Endothelial cell of umbilical vein (primary cell): ENCODE measurements around the gene SLC25A22. TPM values are rescaled to one million over a fixed set of nuclear protein-coding genes. Genes with fewer than 3 reads are reported as not detected.

Experiments used
- BruUV-seq: library from RNA; stranded (reverse); fragments of 400-500 nt; replicated peaks from 2 replicates; lab custom pipeline; 2021; lab: Mats Ljungman, UMichigan
- CTCF ChIA-PET: fragments of 300-600, 350-600 bp; sonication (Branson Sonifier 250); formaldehyde crosslinking; loops from one replicate; lab custom pipeline; 2021; ENCODE audit warnings: antibody characterized with exemption, inconsistent platforms; lab: Charles Lee
- POLR2A ChIA-PET: fragments of 300-600, 350-600 bp; sonication (Branson Sonifier 250); formaldehyde crosslinking; loops from one replicate; lab custom pipeline; 2021; ENCODE audit warnings: antibody characterized with exemption, inconsistent platforms; lab: Charles Lee
- DNase-seq: peaks from one replicate; pipeline ENCODE4 v3.0.0-alpha.2; 2011; ENCODE audit warnings: low read depth, low spot score
- FAIRE-seq: peaks from 2 replicates; lab custom pipeline; 2011; peaks lifted over from hg19 to GRCh38; lab: Jason Lieb, UNC
- H2AFZ ChIP-seq: 2 replicates; pipeline ENCODE4 v1.6.0; 2012; ENCODE audit warnings: low read depth, low read length, control low read depth, inconsistent platforms
- H3K27ac ChIP-seq: 2 replicates; pipeline ENCODE4 v1.5.1; 2011; ENCODE audit warnings: low read depth, mild to moderate bottlenecking, control low read depth, low read length, moderate library complexity; ENCODE audit not compliant: insufficient read depth
- H3K27me3 ChIP-seq, 2 experiments: 2 replicates each; pipeline versions ENCODE4 v1.6.0 to v1.6.1; 2011; ENCODE audit warnings: low read length in 2 of 2, mixed read lengths in 1 of 2; ENCODE audit not compliant: control insufficient read depth in 2 of 2, insufficient read depth in 2 of 2
- H3K36me3 ChIP-seq, 2 experiments: 2 replicates in 1 of 2; 3 replicates in 1 of 2; pipeline ENCODE4 v1.5.1; 2011; ENCODE audit warnings: low read length in 2 of 2, mild to moderate bottlenecking in 1 of 2, moderate library complexity in 1 of 2; ENCODE audit not compliant: control insufficient read depth in 2 of 2, insufficient read depth in 2 of 2; ENCODE audit errors: extremely low read depth in 1 of 2
- H3K4me1 ChIP-seq: 3 replicates; pipeline ENCODE4 v1.5.1; 2011; ENCODE audit warnings: mild to moderate bottlenecking, low read length; ENCODE audit not compliant: control insufficient read depth, insufficient read depth; ENCODE audit errors: extremely low read depth
- H3K4me2 ChIP-seq: 2 replicates; pipeline ENCODE4 v1.6.1; 2011; ENCODE audit warnings: low read length, control low read depth, mixed read lengths; ENCODE audit not compliant: insufficient read depth
- H3K4me3 ChIP-seq, 3 experiments: fragments of 200-600 bp in 1 of 3; sonication (generic), shearing (Covaris generic) in 1 of 3; replicated peaks in 1 of 3; 2 replicates each; pipeline ENCODE4 v1.5.1; 2011 to 2016; ENCODE audit warnings: control low read depth in 3 of 3, low read length in 3 of 3, mild to moderate bottlenecking in 2 of 3, inconsistent platforms in 1 of 3, low read depth in 1 of 3, moderate library complexity in 1 of 3; ENCODE audit not compliant: insufficient read depth in 1 of 3
- H3K79me2 ChIP-seq: 2 replicates; pipeline ENCODE4 v1.6.0; 2012; ENCODE audit warnings: low read length, inconsistent platforms; ENCODE audit not compliant: control insufficient read depth, insufficient read depth
- H3K9ac ChIP-seq: replicated peaks from 2 replicates; pipeline ENCODE3; 2011; ENCODE audit warnings: low read length, control low read depth; ENCODE audit not compliant: insufficient read depth; ENCODE audit errors: extremely low read depth
- H3K9me1 ChIP-seq: replicated peaks from 3 replicates; pipeline ENCODE4 v1.6.0; 2011; ENCODE audit warnings: mild to moderate bottlenecking, low read length; ENCODE audit not compliant: control insufficient read depth, insufficient read depth; ENCODE audit errors: extremely low read depth
- H3K9me3 ChIP-seq: replicated peaks from 2 replicates; pipeline ENCODE4 v1.5.1; 2012; ENCODE audit warnings: low read length, inconsistent platforms; ENCODE audit not compliant: control insufficient read depth, insufficient read depth
- H4K20me1 ChIP-seq: replicated peaks from 2 replicates; pipeline ENCODE3; 2011; ENCODE audit warnings: mild to moderate bottlenecking, low read length; ENCODE audit not compliant: control insufficient read depth, insufficient read depth; ENCODE audit errors: extremely low read depth
- CTCF ChIP-seq, 2 donors: IDR thresholded peaks; 1 replicate in 1 of 2; 2 replicates in 1 of 2; pipeline ENCODE4 v1.5.1; 2011; ENCODE audit warnings: low read length in 2 of 2, mild to moderate bottlenecking in 2 of 2, moderate library complexity in 2 of 2, control low read depth in 1 of 2, inconsistent platforms in 1 of 2, low read depth in 1 of 2; ENCODE audit not compliant: insufficient read depth in 1 of 2; ENCODE audit errors: extremely low read depth in 1 of 2
- EZH2 ChIP-seq: IDR thresholded peaks from 2 replicates; pipeline ENCODE4 v1.6.1; 2012; ENCODE audit warnings: borderline replicate concordance, low read depth, mild to moderate bottlenecking, moderate library complexity, low read length, inconsistent platforms; ENCODE audit not compliant: severe bottlenecking
- FOS ChIP-seq: IDR thresholded peaks from 2 replicates; pipeline ENCODE4 v1.6.1; 2011; ENCODE audit warnings: mild to moderate bottlenecking, low read length, moderate library complexity, borderline replicate concordance; ENCODE audit not compliant: insufficient read depth
- GATA2 ChIP-seq: IDR thresholded peaks from 2 replicates; pipeline ENCODE4 v1.7.0; 2011; ENCODE audit warnings: low read depth, mild to moderate bottlenecking, moderate library complexity, mixed read lengths, low read length; ENCODE audit not compliant: insufficient read length, insufficient read depth
- JUN ChIP-seq: IDR thresholded peaks from 2 replicates; pipeline ENCODE4 v1.6.1; 2011; ENCODE audit warnings: borderline replicate concordance, low read depth; ENCODE audit not compliant: insufficient read length, insufficient read depth
- MYC ChIP-seq: IDR thresholded peaks from one replicate; pipeline ENCODE4 v1.6.1; 2011; ENCODE audit warnings: mild to moderate bottlenecking, low read depth, low read length
- POLR2A ChIP-seq: IDR thresholded peaks from 2 replicates; pipeline ENCODE4 v1.6.1; 2012; ENCODE audit warnings: low read depth, mild to moderate bottlenecking, control low read depth, low read length
- POLR2AphosphoS5 ChIP-seq: IDR thresholded peaks from 2 replicates; pipeline ENCODE4 v1.6.1; 2012; ENCODE audit warnings: low read depth, mild to moderate bottlenecking, control low read depth, low read length, moderate library complexity; ENCODE audit not compliant: insufficient read depth
- dilution Hi-C: fragments of 300-500 bp; cut with MboI; formaldehyde crosslinking; loops from one replicate; pipeline ENCODE4 v1.15.0; 2019; ENCODE audit warnings: low sequenced_read_pairs; ENCODE audit not compliant: extremely low pct_ligation_motif_present
- intact Hi-C: fragments of 100-400 bp; cut with micrococcal nuclease; formaldehyde crosslinking; loops from one replicate; pipeline ENCODE4 v1.10.0; 2022
- polyA plus RNA-seq, 4 experiments: library from polyadenylated mRNA; depleted of rRNA in 3 of 4; stranded (reverse) in 3 of 4; unstranded in 1 of 4; fragments of >200 nt; gene quantifications; 2 replicates each; pipeline versions ENCODE4 v1.2.1 to v1.2.3, GENCODE V29; 2011 to 2012; ENCODE audit warnings: missing spikeins in 1 of 4
- total RNA-seq: library from RNA; stranded (reverse); gene quantifications from 2 replicates; pipeline ENCODE4 v1.2.3, GENCODE V29; 2021
- TF ChIP-seq, protein P1 (sequence below): IDR thresholded peaks from 2 replicates; pipeline ENCODE4 v1.6.1; 2011; ENCODE audit not compliant: insufficient read depth, insufficient read length

Gene SLC25A22
- total and polyA plus RNA-seq, 2 donors (not counting 3 experiments of a cell fraction or from before 2014, with no cell fraction given), result 24.5 to 24.9 TPM

GRCh38 chr11:812390-812789, 14.3 kb upstream of the SLC25A22 start:
- DNase-seq (no peak), FAIRE-seq (no peak)
- no peak overlapping the region for H3K4me3 ChIP-seq
- no peak overlapping the region for H3K4me2 ChIP-seq
- H3K36me3 ChIP-seq, result peaks cover 5 to 25% of the 10 kb centered on the region in 2 experiments
- no peaks in the 10 kb centered on the region for H3K9me3 ChIP-seq
- H4K20me1 ChIP-seq, result no peaks in the 10 kb centered on the region
- no peaks in the 10 kb centered on the region for H3K27me3 ChIP-seq
- intact Hi-C loops, result no loop called here
- H3K9ac ChIP-seq, result no peak overlapping the region
- no peak overlapping the region for H3K27ac ChIP-seq
- H3K9me1 ChIP-seq, result no peaks in the 10 kb centered on the region
- dilution Hi-C loops, result no loop called here
- POLR2A ChIA-PET, result no interaction called here
- H2AFZ ChIP-seq, result no peak overlapping the region
- TF ChIP-seq POLR2AphosphoS5, result no peak
- no peak for TF ChIP-seq EZH2
- peaks cover 41% of the 10 kb centered on the region for H3K79me2 ChIP-seq
- H3K4me1 ChIP-seq, result peaks cover 19% of the 10 kb centered on the region
- CTCF ChIA-PET, result interaction anchor here (1.0 to 1.4 kb wide), 3 partner anchors 85 to 238 kb away, joined by 3 to 11 read pairs (median 4); no protein-coding TSS in a partner anchor
- no TSS peak for BruUV-seq

GRCh38 chr11:811446-812245, 13.6 kb upstream of the SLC25A22 start:
- FAIRE-seq (no peak), DNase-seq (no peak)
- Histone ChIP-seq H3K27me3 (no peaks in the 10 kb centered on the region), H3K9ac (peak overlapping the region; percentile 97), H3K9me3 (no peaks in the 10 kb centered on the region), H2AFZ (no peak overlapping the region), H3K79me2 (peaks cover 41% of the 10 kb centered on the region), H3K27ac (no peak overlapping the region), H4K20me1 (no peaks in the 10 kb centered on the region), H3K4me3 (peak overlapping the region in 1 of 3 experiments; percentile 80), H3K4me2 (peak overlapping the region; percentile 57), H3K9me1 (no peaks in the 10 kb centered on the region), H3K4me1 (peaks cover 19% of the 10 kb centered on the region), H3K36me3 (peaks cover 5 to 25% of the 10 kb centered on the region in 2 experiments)
- intact Hi-C loops (no loop called here), dilution Hi-C loops (no loop called here)
- no TSS peak for BruUV-seq
- ChIA-PET CTCF (interaction anchor here (0.8 to 1.4 kb wide), 5 partner anchors 8 to 239 kb away, joined by 3 to 11 read pairs (median 4); partner anchors contain the start of gene PNPLA2), POLR2A (interaction anchor here (1.2 kb wide), 1 partner anchor 22 kb away, joined by 6 read pairs; the partner anchor contains the start of gene CD151)
- TF ChIP-seq EZH2 (no peak), JUN (no peak), POLR2A (peak; percentile 7), CTCF (IDR thresholded peaks at IDR 0.05; ENCODE audit: extremely low read depth in 1 of 2, insufficient read depth in 1 of 2, low read depth in 1 of 2, low read length in 2 of 2) (peak in 1 of 2 donors; percentile 14), GATA2 (no peak), POLR2AphosphoS5 (no peak), MYC (no peak), FOS (no peak)
- TF ChIP-seq, protein P1, sequence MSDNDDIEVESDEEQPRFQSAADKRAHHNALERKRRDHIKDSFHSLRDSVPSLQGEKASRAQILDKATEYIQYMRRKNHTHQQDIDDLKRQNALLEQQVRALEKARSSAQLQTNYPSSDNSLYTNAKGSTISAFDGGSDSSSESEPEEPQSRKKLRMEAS, result no peak
